HG03103 (cell line): ENCODE data around the gene FGF22.
"Not testable (repeated sequence)": the region's sequence is repeated elsewhere in the genome, so short reads cannot be mapped to it uniquely, and the experiment has no call there.

Source experiments
- ATAC-seq: cut with Tn5 transposase; IDR thresholded peaks from one replicate; pipeline ENCODE4 v1.9.1; 2021; ENCODE audit warnings: low read depth; ENCODE audit not compliant: unreplicated experiment

Gene FGF22

GRCh38 chr19:620166-620862 is 19.4 kb upstream of the FGF22 start:
- no peak for ATAC-seq

DNA sequence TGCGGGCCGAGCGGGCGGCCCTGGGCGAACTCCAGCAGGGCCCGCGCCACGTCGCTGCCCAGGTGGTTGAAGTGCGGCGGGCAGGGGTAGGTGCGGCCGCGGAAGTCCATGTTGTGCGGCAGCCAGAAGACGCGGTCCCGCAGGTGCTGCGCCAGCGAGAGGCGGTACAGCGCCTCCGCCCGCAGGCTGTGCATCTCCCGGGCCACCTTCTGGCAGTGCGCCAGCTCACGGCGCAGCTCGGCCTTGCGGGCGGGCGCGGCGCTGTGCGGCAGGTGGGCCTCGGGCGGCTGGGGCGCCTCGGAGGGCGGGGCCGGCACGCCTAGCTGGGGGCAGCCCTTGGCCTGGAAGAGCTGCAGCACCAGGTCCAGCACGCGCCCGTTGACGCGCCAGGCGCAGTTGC is 18.5 kb upstream of the FGF22 start:
- ATAC-seq: not testable (repeated sequence)

- ATAC-seq: no peak
These were observed 17.9 kb upstream of the FGF22 start for GRCh38 chr19:621819-622218.

- no peak for ATAC-seq
These were observed 17.0 kb upstream of the FGF22 start for GRCh38 chr19:622666-623065.

GRCh38 chr19:623175-623916 is 16.3 kb upstream of the FGF22 start:
- ATAC-seq: no peak

- no peak for ATAC-seq
These were observed 15.7 kb upstream of the FGF22 start for GRCh38 chr19:623974-624373.

DNA sequence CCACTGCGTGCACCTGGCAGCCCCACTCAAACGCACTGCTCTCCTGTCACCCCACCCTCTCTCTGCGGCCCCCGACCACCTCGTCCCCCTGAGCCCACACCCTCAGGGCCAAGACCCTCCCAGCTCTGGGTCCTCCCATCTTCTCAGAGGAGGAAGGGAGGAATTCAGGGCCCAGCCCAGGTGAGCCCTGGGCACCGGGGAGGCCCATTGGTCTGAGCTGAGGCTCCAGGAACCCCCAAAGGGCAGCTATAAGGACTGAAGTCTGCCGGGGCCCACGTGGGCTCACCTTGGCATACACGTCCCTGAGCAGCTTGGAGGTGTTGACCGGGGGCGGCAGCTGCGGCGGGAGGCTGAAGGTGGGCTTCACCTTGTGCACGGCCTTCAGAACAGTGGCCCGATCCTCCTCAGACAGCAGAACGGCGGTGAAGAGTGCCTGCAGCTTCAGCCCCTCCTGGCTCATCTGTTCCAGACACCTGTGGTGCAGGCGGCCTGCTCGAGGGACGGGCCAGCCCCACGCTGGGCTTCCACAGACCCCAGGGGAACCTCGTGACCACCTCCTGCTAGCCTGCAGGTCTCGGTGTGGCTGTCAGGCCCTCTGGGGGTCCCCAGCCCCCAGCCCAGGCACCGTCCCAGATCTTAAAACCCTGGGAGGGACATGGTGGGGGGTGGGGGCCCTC is 15.1 kb upstream of the FGF22 start:
- ATAC-seq: no peak

- no peak for ATAC-seq
These were observed 14.4 kb upstream of the FGF22 start for GRCh38 chr19:625257-625656.

DNA sequence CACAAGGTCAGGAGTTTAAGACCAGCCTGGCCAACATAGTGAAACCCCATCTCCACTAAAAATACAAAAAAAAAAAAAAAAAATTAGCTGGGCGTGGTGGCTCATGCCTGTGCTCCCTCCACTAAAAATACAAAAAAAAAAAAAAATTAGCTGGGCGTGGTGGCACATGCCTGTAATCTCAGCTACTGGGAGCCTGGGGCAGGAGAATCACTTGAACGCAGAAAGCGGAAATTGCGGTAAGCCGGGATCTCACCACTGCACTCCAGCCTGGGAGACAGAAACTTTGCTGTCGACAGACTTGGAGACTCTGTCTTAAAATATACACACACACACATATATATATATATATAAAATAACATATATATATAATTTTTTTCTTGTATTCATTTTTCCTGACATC is 13.1 kb upstream of the FGF22 start:
- ATAC-seq: not testable (repeated sequence)

DNA sequence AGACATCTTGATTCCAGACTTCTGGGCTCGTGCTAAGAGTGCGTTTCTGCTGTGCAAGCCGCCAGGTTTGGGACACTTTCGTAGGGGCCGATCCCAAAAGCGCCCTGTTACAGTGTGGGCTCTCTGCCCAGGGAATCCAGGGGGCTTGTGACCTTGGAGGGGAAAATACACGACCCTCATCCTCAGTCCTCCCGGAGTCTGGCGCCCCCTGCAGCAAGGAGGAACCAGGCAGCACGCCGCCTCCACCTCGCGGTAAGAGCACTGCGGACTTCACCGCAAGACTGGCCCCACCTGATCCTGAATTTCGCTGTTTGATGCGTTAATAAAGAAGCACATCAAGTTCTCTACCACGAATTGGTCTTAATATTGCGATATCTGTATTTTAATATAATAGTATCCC is 11.5 kb upstream of the FGF22 start:
- ATAC-seq: no peak

DNA sequence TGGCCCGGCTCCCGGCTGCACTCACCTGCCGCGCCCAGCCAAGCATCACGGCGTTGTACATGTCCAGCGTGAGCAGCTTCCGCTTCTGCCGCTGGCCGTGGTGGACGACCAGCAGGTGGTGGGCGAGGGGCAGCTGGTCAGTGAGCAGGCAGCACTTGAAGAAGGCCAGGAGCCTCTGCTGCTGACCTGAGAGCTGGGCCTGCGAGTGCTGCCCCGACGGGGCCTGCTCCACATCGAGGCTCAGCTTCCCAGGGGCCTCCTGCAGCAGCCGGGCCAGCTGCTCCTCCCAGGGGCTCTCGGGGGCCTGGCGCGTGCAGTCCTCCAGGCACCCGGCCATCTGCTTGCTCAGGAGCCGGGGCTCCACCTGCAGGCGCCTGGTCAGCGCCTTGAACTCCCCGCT is 10.2 kb upstream of the FGF22 start:
- not testable (repeated sequence) for ATAC-seq

DNA sequence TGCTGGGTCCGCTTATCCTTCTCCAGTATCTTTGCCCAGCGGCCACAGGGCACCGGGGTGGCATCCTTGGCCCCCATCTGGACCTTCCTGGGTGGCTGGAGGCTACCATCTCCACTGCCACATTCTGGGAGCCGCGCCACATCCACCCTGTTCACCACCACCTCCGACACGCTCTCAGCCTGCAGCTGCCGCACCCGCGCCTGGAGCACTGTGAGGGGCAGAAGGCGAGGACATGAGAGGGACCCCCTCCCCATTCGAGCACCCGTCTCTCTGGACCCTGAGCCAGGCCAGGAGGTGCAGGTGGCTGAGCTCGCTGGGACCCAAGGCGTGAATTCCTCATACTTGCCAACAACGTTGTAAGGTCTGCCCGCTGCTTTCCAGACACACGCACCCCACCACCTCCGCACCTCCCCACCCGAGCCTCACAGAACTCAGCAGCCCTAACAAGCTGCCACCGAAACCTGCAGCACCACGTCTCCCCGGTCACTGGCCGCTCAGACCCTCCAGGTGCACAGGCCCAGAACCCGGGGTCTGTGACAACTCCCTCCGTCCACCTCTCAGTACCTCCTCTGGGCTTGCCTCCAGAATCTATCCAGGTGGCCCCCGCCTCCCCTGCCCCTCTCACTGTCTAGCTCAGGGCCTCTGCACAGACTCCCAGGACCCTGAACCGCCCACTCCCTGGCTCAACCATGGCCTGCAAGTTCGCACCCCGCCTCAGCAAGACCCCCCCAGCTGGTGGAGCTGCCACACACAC is 9.5 kb upstream of the FGF22 start:
- ATAC-seq: no peak

GRCh38 chr19:632579-633067 is 7.1 kb upstream of the FGF22 start:
- ATAC-seq: no peak

DNA sequence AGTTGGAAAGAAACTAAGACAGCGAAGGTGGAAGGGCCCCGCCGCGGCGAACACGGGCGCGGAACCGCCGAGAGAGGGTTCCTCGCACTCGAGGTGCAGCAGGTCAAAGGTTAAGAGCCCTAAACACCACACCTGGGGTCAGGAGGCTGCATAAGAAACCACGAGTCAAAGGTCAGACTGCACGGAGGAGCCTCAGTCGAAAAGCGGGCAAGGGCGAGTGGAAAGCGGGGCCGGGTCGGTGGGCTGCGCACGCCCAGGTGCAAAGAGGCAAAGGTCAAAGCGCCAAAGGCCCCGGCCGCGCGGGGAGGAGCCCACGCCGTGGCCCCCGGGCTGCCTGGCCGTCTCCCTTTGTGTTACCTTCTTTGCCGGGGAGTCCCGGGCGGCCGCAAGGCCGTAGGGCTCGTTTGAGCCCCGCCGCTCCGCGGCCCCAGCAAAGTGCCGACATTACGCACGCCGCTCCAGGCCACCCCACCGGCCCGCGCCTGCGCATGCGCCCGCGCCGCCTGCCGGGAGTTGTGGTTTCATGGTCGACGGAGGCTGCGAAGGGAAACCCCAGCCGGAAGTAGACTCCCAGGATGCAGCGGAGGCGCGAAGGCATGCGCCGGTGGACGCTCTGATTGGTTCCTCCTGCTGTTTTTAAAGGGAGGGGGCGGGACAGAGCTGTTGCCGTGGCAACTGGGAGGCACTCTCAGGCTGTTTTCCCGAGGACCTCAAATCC is 6.5 kb upstream of the FGF22 start, which contains the start of gene POLRMT:
POLRMT (minus strand) TSS at position 470 of the 718 bp plus-strand sequence; CDS start at position 445, 25 bp downstream.
- peak; percentile 72 for ATAC-seq

DNA sequence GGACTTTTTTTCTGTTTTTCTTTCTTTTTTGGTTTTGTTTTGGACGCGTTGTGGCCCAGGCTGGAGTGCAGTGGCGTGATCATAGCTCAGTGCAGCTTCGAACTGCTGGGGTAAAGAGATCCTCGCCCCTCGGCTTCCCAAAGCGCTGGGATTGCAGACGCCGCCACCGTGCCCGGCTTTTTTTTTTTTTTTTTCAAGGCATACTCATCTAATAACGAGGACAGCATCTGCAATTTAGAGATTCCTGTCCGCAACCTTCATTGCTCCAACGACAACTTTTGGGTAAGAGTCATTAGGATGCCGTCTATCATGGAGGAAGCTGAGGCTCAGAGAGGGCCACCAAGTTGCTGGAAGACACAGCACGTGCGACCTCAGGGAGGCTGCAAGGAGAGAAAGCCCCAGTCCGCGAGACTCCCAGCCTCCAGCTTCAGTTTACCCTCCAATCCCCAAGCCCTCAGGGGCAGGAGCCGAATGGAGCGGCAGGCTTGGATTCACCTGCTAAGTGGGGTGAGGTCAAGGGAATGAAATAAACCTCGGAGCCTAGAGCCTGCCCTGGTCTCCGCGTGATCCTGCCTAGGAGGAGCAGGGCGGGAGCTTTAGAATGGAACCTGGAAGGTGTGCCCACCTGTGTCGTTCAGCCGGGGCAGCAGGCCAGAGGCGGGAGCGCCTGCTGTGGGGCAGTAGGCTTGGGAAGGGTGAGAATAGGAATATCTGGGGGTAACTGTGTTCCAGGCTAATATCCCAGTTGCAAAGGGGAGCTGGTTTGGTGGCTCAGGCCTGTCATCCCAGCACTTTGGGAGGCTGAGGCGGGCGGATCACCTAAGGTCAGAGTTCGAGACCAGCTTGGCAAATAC is 5.7 kb upstream of the FGF22 start:
- ATAC-seq: no peak

DNA sequence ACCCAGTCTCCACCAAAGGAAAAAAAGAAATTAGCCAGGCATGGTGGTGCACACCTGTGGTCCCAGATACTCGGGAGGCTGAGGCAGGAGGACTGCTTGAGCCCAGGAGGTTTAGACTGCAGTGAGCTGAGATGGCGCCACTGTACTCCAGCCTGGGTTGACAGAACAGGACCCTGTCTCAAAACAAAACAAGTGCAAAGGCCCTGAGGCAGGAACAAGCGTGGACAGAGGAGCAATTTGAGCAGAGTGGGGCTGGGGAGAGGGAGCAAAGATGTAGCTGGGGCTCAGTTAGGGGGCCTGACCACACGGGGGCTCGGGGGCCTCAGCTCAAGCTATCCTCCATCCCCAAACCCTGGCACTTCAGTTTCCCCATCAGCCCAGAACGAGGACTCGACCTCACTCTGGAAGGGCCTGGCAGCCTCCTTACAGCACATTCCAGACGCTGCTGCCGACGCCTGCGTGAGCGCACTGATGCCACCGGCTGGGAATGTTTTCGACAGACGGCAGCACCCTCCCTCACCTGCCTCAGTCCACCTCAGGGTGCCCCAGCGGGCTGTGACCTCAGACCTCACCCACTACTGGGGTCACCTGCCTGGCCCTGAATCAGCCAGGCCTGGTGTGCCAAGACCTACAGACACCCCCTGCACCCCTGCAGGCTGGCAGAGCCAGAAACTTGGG is 4.6 kb upstream of the FGF22 start:
- ATAC-seq: no peak

DNA sequence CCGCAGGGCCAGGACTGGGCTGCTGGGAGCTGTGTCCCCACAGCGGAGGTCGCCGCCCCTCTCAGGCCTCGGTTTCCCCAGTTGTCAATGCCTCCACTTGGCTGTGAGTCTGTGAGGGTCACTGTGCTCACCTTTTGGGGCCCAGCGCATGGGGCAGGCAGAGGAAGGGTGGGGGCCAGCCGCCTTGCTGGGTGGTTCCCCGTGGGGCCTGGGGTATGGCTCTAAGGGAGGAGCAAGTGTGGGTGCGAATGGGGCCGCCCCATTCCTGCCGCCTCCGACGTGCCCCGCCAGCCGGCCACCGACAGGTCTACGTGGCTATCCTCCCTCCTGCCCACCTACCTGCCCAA is 800 bp upstream of the FGF22 start:
- ATAC-seq: no peak

GRCh38 chr19:640161-640558 is 481 bp downstream of the FGF22 start:
- ATAC-seq: no peak
